GM19239 (cell line): ENCODE results near the gene ASCC2.
A peak's percentile ranks its signal among the peaks of the same experiment; 100 is the strongest.
"Not testable (repeated sequence)": the region's sequence is repeated elsewhere in the genome, so short reads cannot be mapped to it uniquely, and the experiment has no call there.

ENCODE experiments used
- DNase-seq: peaks from one replicate; pipeline ENCODE4 v3.0.0; 2011; ENCODE audit warnings: low spot score; ENCODE audit not compliant: insufficient read length
- FAIRE-seq: peaks from 2 replicates; lab custom pipeline; 2011; peaks lifted over from hg19 to GRCh38; lab: Jason Lieb, UNC

Gene ASCC2, protein sequence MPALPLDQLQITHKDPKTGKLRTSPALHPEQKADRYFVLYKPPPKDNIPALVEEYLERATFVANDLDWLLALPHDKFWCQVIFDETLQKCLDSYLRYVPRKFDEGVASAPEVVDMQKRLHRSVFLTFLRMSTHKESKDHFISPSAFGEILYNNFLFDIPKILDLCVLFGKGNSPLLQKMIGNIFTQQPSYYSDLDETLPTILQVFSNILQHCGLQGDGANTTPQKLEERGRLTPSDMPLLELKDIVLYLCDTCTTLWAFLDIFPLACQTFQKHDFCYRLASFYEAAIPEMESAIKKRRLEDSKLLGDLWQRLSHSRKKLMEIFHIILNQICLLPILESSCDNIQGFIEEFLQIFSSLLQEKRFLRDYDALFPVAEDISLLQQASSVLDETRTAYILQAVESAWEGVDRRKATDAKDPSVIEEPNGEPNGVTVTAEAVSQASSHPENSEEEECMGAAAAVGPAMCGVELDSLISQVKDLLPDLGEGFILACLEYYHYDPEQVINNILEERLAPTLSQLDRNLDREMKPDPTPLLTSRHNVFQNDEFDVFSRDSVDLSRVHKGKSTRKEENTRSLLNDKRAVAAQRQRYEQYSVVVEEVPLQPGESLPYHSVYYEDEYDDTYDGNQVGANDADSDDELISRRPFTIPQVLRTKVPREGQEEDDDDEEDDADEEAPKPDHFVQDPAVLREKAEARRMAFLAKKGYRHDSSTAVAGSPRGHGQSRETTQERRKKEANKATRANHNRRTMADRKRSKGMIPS

DNA sequence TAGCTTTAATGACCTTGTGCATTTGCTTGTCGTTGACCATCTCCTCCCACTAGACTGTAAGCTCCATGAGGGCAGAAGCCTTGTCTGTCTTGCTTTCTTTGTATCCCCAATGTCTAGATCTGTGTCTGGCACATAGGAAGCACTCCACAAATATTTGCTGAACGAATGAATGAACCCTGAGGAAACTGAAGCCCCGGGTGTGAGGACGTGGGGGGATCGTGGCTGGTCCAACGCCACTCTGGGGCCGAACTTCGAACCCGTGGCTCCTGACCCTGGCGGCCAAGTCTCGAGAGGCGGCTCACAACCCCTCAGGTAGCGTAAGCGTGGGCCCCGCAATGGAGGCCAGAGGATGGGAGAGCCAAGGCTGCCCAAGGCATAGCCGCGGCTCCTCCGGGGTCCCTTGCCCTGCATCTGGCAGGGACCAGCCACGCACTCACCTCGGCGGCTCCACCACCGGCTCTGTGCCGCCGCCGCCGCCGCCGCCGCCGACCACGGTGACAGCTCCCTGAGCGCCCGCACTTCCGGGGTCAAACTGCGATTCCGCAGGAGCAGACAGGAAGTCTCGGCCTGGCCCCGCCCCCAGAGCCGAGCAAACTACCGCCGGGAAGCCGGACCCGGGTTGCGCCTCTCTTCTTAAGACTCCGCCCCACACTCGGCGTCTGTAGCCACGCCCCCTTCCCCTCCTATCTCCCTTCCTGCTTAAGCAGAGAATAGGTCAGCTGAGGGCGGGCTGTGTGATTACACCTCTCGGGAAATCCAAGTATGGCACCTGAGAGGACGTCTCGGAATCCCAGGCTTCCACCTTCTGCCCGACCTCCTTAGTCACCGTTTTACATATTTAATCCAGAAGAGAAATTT lies at the start of gene ASCC2:
TSS of gene ASCC2 (minus strand) at position 534 of the 858 bp plus-strand sequence. CDS start 5,949 bp downstream, outside the sequence.
- DNase-seq (peak; percentile 94), FAIRE-seq (peak; percentile 80)

DNA sequence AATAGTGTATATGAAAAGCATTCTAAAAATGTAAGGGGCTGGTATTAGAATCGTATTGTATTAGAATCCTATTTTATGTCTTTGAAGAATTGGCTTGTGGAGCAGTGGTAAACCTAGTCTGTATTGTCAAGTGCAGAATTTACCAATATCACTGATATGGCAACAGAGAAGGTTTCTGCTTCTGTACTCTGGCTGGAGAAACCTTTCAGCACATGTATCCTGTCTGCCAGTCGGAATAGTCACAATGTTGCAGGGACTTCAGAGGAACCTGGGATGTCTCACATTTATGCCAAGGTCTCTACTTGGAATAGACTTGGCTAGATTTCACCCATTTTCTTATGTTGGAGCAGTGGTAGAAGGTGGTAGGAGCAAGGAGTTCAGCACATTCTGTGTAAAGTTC lies 49.3 kb upstream of the ASCC2 start:
- no peak for DNase-seq
- FAIRE-seq, result no peak

DNA sequence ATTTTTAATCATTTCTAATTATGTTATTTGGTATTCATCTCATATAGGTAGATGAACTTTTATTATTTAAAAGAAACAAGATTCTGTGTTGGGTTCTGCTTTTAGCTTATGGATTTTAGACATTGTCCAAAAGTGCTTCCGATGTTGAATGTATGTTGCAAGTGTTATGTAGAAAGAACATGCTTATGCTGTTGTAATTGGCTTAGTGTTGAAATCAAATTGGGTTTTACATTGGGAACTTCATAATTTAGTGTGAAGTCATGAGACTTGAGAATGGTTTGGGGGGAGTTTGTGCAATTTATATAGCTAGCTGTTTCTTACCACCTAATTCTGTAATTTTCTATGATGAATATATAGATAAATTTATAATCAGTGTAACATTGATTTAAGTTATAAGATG lies 48.5 kb upstream of the ASCC2 start:
- DNase-seq, result no peak
- no peak for FAIRE-seq

DNA sequence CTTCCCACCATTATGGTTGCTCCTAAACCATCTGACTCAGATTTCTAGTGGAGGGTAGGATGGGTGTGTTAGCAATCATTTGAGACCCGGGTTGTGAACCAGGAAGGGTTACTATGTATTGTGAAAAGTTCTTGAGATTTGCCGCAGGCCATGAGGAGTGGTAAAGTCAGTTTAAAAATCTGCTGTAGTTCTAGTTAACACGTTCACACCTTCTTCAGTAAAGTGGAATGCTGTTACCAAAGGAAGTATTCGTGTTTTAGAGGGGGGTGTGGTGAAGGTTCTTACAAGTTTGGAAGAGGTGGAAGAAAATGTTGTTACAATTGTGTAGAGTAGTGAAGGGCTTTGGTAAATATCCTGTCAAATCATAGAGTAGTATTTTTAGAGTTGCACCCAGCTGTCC lies 47.5 kb upstream of the ASCC2 start:
- no peak for FAIRE-seq

DNA sequence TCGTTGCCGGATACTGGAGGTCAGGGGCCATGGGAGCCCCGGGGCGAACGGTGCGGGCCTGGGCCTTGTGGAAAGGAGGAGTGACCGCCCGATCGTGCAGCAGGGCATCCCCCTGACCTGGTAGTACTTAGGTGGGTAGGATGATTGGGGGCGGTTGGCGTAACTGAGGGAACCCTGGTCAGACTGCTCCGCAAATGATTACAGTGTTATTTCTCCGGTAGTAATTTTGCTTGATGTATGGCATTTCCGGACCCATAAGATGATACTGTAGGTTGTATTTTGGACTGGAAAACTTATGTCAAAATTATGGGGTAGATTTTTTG lies 45.7 kb upstream of the ASCC2 start:
- DNase-seq (no peak), FAIRE-seq (peak; percentile 71)

More for the DNA sequence above, 47.5 kb upstream of the ASCC2 start:
- no peak for DNase-seq

DNA sequence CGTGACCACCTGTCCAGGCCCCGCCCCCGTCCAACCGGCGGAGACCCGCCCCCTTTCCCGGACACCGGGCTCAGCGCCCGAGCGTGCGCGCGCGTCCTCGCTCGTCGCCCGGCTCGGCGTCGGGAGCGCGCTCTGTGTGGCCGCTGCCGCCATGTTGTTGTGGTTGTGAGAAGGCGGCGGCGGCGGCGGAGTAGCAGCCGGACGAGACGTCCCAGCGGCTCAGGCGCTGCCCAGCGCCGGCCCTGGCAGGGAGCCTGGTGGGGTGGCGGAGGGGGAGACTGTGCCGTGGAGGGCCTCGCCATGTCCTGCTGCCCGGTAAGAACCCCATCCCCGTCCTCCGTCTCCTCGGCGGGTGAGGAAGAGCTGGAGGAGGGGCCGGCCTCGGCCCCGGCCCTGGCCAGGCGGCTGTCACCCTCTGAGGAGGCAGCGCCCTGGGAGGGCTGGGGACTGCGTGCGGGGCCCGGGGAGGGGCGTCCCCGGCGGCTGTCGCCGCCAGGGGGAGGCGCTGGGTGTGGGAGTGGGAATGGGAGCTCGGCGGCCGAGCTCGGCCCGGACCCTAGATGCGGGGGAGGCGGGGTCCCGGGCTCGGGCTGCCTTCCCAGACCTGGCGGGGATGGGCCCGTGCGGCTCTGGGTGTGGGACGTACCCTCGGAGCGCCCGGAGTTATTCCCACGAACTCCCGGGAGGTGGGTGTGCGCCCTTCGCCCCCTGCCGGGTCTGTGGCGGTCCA lies 45.1 kb upstream of the ASCC2 start, which contains the start of gene MTMR3:
TSS of gene MTMR3 (plus strand) at position 130 of the 730 bp plus-strand sequence. CDS start 87,886 bp downstream, outside the sequence.
- DNase-seq, result peak; percentile 69
- peak; percentile 88 for FAIRE-seq

DNA sequence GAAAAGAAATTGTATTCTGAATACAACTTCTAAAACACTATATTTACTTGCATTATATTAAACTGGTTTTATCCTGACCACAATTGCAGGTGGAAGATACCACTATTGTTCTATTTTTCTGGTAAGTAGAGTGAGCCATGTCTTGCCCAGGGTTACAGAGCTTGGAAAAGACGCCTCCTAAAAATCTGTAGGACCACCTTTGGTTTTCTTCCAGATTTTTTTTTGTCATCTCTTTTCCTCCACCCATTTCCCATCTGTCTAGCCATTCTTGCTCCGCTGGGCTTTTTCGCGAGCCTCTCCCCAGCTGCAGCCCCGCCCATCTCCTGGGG lies 44.6 kb upstream of the ASCC2 start:
- DNase-seq (no peak), FAIRE-seq (no peak)

DNA sequence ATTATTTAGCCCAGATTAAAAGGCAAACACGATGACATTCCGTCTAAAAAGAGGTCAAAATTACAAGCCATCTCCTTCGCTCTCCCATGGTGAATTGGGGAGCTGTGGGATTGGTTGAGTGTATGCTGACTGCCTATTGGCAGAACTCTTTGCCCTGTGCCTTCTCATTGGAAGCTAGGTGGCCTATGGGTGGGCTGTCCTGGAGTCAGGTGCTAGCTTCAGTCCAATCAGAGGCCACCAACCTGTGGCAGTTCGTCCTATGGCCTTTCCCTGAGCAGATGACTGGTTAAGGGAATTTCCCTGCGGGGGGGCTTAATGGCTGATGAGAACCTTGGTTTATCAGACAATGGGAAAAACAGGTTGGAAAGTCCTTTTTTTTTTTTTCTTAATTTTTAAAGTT lies 41.7 kb upstream of the ASCC2 start:
- DNase-seq (no peak), FAIRE-seq (no peak)

DNA sequence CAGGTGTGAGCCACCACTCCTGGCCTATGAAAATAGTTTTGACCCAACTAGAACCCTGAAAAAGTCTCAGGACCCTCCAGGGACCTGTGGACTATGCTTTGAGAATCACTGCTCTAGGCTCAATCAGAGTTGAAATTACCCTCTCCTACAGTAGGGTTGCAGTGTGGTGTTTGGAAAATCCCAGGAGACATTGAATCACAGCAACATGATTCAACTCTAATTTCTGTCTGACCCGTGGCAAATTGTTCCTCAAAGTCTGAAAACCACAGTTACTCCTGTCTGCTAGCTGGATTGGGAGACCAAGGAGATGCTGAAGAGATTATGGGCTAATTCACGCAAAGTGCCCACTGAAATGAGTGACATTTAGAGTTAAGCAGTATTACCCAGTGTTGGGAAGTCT lies 39.5 kb upstream of the ASCC2 start:
- DNase-seq (no peak), FAIRE-seq (no peak)

DNA sequence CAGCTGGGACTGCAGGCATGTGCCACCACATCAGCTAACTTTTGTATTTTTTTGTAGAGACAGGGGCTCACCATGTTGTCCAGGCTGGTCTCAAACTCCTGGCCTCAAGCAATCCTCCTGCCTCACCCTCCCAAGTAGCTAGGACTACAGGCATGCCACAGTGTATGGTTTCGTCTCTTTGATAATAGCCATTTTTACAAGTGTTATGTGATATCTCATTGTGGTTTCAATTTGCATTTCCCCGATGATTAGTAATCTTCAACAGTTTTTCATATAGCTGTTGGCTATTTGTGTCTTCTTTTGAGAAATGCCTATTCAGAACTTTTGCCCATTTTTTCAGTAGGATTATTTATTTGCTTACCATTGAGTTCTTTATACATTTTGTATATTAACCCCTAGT lies 35.9 kb upstream of the ASCC2 start:
- FAIRE-seq (no peak), DNase-seq (no peak)

DNA sequence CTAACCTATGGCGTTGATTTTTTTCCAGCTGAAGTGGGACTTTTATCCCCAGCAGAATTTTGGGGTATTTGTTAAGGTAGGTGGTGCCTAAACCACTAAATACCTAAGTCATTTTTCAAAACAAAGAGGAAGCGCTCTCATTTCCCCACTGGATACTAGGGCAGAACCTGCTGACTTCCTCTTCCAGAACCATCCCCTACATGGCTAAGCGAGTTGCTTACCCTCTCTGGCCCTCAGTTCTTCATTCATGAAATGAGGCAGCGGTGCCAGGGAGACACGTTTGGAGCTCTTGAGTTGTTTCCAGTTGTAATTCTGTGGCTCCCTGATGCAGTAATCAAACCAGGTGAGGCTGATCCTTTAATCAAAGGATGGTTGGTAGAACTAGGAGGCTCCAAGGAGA lies 34.9 kb upstream of the ASCC2 start:
- FAIRE-seq, result no peak
- DNase-seq, result no peak

DNA sequence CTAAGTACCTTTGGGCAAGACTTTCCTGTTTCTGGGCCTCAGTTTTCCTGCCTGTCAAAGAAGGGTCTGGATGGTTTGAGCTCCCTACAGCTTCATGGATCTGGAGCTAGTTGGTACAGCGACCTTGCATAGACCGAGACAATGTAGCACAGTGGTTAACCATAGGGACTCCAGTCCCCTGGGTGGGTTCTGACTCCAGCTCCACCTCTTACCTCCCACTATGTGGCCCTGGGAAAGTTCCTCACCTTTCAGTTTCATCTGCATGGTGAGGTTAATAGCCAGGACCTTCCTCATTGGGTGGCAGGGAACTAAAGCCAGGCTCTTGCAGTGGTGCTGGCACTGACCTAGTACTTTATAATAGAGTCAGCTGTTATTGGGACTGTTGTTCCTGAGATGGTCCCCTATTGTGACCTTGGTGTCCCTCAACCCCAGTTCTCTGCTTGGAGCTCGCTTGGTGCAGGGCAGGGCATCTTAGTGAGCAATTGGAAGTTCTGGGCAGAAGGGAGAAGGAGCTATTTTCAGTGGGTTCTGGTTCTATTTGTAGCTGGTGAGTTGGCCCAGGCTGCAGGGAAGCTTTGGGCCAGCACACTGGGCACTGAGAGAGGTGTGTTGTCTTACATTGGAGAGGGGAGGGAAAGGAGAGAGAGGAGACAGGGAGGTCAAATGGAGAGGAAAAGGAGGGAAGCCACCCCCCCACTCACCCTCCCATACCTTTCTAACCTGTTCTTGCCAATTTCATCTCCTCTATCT lies 34.2 kb upstream of the ASCC2 start:
- no peak for FAIRE-seq
- DNase-seq, result no peak

DNA sequence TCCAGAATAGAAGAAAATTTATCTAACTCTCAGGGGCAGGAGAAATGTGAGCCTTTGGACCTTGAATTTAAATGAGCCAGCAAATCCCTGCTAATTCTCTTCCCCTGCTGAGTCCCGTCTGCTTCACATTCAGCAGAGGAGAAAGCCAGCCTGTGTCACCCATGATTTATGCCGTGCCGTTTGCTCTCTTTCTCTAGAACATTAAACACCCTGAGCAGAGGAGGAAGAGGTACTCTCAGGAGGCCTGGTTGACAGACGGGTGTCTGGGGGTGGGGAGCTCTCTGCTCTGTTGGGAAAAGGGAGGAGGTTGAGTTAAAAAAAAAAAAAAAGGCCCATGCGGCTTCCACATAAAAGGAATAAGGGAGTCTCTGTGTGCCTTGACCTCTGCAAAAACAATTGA lies 33.6 kb upstream of the ASCC2 start:
- FAIRE-seq, result no peak
- DNase-seq, result no peak

DNA sequence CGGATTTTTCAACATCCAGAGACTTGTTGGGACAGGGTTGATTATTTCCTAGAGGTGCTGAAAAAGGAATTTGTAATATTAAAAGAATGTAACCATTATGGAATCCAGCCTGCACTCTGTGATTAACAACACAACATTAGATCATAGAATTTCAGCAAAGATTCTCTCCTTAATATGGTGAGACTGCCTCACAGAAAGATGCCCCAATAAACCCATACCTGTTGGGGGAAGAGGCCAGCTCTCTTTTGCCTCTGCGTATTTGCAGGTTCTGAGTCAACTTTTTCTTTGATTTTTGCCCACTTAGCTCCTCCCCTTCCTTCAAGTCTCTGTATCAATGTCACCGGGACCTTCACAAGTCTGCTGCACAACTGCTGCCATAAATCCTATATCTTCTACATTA lies 32.5 kb upstream of the ASCC2 start:
- FAIRE-seq, result no peak
- no peak for DNase-seq

DNA sequence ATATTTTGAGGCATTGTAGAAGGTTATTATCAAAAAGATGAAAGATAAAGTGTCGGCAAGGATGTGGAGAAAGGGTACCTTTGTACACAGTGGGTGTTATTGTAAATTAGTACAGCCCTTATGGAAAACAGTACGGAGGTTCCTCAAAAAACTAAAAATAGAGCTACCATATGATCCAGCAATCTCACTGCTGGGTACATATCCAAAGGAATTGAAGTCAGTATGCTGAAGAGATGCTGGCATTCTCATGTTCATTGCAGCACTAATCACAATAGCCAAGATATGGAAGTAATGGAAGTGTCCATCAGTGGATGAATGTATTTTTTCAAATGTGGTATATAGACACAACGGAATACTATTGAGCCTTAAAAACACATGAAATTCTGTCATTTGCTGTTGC lies 29.8 kb upstream of the ASCC2 start:
- no peak for DNase-seq
- no peak for FAIRE-seq

DNA sequence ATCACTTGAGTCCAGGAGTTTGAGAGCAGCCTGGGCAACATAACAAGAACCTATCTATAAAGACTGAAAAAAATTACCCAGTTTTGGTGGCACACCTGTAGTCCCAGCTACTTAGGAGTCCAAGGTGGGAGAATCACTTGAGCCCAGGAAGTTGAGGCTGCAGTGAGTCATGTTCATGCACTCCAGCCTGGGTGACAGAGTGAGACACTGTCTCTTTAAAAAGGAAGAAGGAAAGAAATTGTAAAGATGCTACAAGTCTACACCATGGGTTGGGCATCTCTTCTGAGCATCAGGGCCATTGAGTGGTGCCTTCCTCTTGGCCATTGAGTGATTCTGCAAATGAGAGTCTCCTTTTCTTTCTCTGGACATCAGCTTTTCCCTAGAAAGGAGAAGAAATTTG lies 29.2 kb upstream of the ASCC2 start:
- FAIRE-seq (no peak), DNase-seq (no peak)

DNA sequence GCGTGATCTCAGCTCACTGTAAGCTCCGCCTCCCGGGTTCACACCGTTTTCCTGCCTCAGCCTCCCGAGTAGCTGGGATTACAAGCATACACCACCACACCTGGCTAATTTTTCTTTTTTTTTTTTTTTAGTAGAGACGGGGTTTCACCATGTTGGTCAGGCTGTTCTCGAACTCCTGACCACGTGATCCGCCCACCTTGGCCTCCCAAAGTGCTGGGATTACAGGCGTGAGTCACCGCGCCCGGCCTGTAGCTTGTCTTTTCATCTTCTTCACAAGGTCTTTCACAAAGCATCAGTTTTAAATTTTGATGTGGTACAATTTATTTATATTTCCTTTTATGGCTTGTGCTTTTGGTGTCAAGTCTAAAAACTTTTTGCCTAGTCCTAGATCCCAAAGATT lies 27.5 kb upstream of the ASCC2 start:
- not testable (repeated sequence) for FAIRE-seq, DNase-seq

DNA sequence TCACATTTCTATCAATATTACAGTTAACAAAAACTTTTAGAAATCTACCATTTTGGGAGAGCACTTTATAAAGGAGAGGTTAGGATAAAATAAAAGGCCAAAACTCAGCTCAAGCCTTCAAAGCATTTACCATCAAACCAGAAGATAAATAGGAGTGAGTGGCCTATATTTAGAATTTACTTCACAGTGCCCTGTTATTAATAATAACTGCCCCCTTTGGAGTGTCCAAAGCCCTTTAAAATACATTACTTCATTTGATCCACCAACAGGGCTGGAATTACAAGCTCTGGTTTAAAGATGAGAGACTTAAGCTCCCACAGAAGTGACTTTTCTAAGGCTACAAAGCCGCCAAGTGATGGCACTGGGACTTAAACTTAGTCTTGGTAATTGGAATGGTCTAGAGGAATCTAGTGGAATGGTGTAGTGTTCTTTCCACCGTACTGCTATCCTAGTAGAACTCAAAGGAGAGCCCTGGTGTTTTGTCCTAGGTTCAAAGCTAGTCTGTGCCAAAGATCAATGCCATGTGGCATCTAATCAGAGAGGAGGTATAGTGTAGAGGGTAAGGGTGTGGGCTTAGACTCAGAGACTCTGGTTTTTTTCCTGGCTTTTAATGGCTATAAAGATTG lies 23.7 kb upstream of the ASCC2 start:
- DNase-seq (no peak), FAIRE-seq (no peak)
